ENCODE data around the gene SLC44A1.

The SLC44A1 gene

GRCh38 chr9:105282870-105283621 is 38.6 kb downstream of the SLC44A1 start:
- peaks cover 5% of the 10 kb centered on the region; the same call in 1 of the 2 replicates for H3K36me3 ChIP-seq (ENCODE audit: insufficient read depth)
- peaks cover 58% of the 10 kb centered on the region; the same call in 1 of the 2 replicates for H3K79me2 ChIP-seq (ENCODE audit: insufficient read depth, low read depth)
- no peaks in the 10 kb centered on the region for H3K27me3 ChIP-seq (ENCODE audit: insufficient read depth, low read depth)
- H3K27ac ChIP-seq, result no peak overlapping the region
- TF ChIP-seq CTCF (conservative IDR thresholded peaks at IDR 0.05; ENCODE audit: low read depth, low read length), result no peak
- H3K4me2 ChIP-seq, result no peak overlapping the region
- H2AFZ ChIP-seq (ENCODE audit: low read depth), result no peak overlapping the region
- no peak overlapping the region for H3K9ac ChIP-seq
- 0 out of 2 replicates have a peak, but pooled peaks cover 2% of the 10 kb centered on the region for H4K20me1 ChIP-seq (ENCODE audit: insufficient read depth)
- H3K4me1 ChIP-seq (ENCODE audit: low read depth, poor library complexity, severe bottlenecking), result peaks cover 38% of the 10 kb centered on the region
- H3K4me3 ChIP-seq (IDR thresholded peaks at IDR 0.05; ENCODE audit: insufficient read depth, low read depth, low read length), result no peak overlapping the region

DNA sequence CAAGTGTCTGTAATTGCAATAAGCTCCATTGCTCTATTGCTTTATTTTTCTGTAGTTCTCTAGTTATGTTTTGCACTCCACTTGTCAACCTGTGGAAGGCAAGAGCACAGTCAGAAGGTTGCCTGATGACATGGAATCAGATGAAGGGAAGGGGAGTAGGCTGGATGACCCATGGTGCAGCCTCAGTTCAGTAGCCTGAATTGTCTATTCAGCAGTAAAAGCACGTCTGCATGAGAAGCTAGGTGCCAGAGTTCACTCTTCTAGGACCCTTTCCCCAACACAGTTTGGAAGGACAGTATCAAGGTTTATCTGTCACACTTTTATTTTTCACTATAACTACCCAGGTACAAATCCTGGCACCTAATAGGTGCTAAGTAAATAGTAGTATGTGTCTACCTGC is 39.3 kb downstream of the SLC44A1 start:
- H3K36me3 ChIP-seq (ENCODE audit: insufficient read depth), result peaks cover 5% of the 10 kb centered on the region; the same call in 1 of the 2 replicates
- no peak for TF ChIP-seq CTCF (conservative IDR thresholded peaks at IDR 0.05; ENCODE audit: low read depth, low read length)

DNA sequence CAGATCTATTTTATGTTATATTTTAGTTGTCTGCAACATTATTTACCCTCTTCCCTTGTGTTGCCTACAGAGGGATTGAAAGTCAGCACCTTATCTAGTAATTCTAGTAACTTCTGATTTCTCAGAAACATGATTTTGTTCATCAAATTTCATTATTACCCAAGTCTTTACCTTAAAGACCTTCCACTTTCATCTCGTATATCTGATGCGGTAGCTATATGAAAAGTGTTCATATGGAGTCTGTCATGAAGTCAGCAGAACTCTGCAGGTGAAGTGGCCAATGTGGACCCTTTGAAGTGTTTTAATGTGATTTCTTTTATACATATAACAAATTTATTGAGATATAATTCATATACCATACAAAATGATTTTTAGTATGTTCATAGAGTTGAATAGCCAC is 40.0 kb downstream of the SLC44A1 start:
- TF ChIP-seq CTCF (conservative IDR thresholded peaks at IDR 0.05; ENCODE audit: low read depth, low read length), result no peak
- H3K9ac ChIP-seq, result no peak overlapping the region
- peaks cover 37% of the 10 kb centered on the region for H3K4me1 ChIP-seq (ENCODE audit: low read depth, poor library complexity, severe bottlenecking)
- peaks cover 4% of the 10 kb centered on the region; the same call in 1 of the 2 replicates for H3K36me3 ChIP-seq (ENCODE audit: insufficient read depth)
- H3K79me2 ChIP-seq (ENCODE audit: insufficient read depth, low read depth), result peaks cover 68% of the 10 kb centered on the region; the same call in 1 of the 2 replicates
- H3K4me3 ChIP-seq (IDR thresholded peaks at IDR 0.05; ENCODE audit: insufficient read depth, low read depth, low read length), result no peak overlapping the region
- H3K27me3 ChIP-seq (ENCODE audit: insufficient read depth, low read depth), result no peaks in the 10 kb centered on the region
- H3K4me2 ChIP-seq, result no peak overlapping the region
- H2AFZ ChIP-seq (ENCODE audit: low read depth), result no peak overlapping the region
- 0 out of 2 replicates have a peak, but pooled peaks cover 6% of the 10 kb centered on the region for H4K20me1 ChIP-seq (ENCODE audit: insufficient read depth)
- no peak overlapping the region for H3K27ac ChIP-seq

More for the DNA sequence above, 39.3 kb downstream of the SLC44A1 start:
- Histone ChIP-seq H2AFZ (ENCODE audit: low read depth) (no peak overlapping the region), H4K20me1 (ENCODE audit: insufficient read depth) (0 out of 2 replicates have a peak, but pooled peaks cover 6% of the 10 kb centered on the region), H3K79me2 (ENCODE audit: insufficient read depth, low read depth) (peaks cover 63% of the 10 kb centered on the region; the same call in 1 of the 2 replicates), H3K9ac (no peak overlapping the region), H3K4me2 (no peak overlapping the region), H3K4me1 (ENCODE audit: low read depth, poor library complexity, severe bottlenecking) (peaks cover 39% of the 10 kb centered on the region), H3K27ac (no peak overlapping the region), H3K4me3 (IDR thresholded peaks at IDR 0.05; ENCODE audit: insufficient read depth, low read depth, low read length) (no peak overlapping the region), H3K27me3 (ENCODE audit: insufficient read depth, low read depth) (no peaks in the 10 kb centered on the region)

GRCh38 chr9:105286098-105286497 is 41.6 kb downstream of the SLC44A1 start:
- H4K20me1 ChIP-seq (ENCODE audit: insufficient read depth), result 0 out of 2 replicates have a peak, but pooled peaks cover 6% of the 10 kb centered on the region
- no peak for TF ChIP-seq CTCF (conservative IDR thresholded peaks at IDR 0.05; ENCODE audit: low read depth, low read length)
- peaks cover 66% of the 10 kb centered on the region; the same call in 1 of the 2 replicates for H3K79me2 ChIP-seq (ENCODE audit: insufficient read depth, low read depth)
- peaks cover 53% of the 10 kb centered on the region for H3K4me1 ChIP-seq (ENCODE audit: low read depth, poor library complexity, severe bottlenecking)
- H2AFZ ChIP-seq (ENCODE audit: low read depth), result no peak overlapping the region
- no peak overlapping the region for H3K9ac ChIP-seq
- H3K4me3 ChIP-seq (IDR thresholded peaks at IDR 0.05; ENCODE audit: insufficient read depth, low read depth, low read length), result no peak overlapping the region
- H3K27me3 ChIP-seq (ENCODE audit: insufficient read depth, low read depth), result no peaks in the 10 kb centered on the region
- H3K4me2 ChIP-seq, result no peak overlapping the region
- H3K27ac ChIP-seq, result no peak overlapping the region
- no peaks in the 10 kb centered on the region for H3K36me3 ChIP-seq (ENCODE audit: insufficient read depth)
